H9 (cell line): ENCODE measurements around the gene C11orf86. TPM values are rescaled to one million over a fixed set of nuclear protein-coding genes. Genes with fewer than 3 reads are reported as not detected.

ENCODE experiments used
- DNase-seq: peaks from one replicate; pipeline ENCODE4 v3.0.0-alpha.2; 2017
- H2AFZ ChIP-seq: one replicate; pipeline ENCODE4 v1.6.1; 2013; ENCODE audit warnings: mild to moderate bottlenecking, low read length, control low read depth, moderate library complexity
- H2AK5ac ChIP-seq: 2 replicates; pipeline ENCODE4 v1.6.1; 2013; ENCODE audit warnings: low read length, control low read depth, mixed read lengths; ENCODE audit not compliant: insufficient read length
- H2BK120ac ChIP-seq: one replicate; pipeline ENCODE4 v1.6.1; 2013; ENCODE audit warnings: low read depth, mild to moderate bottlenecking, low read length, control low read depth, inconsistent platforms; ENCODE audit not compliant: poor library complexity, severe bottlenecking
- H2BK12ac ChIP-seq: 2 replicates; pipeline ENCODE4 v1.6.1; 2013; ENCODE audit warnings: low read length, control low read depth, mixed read lengths, low read depth; ENCODE audit not compliant: insufficient read length
- H2BK15ac ChIP-seq: 2 replicates; pipeline ENCODE4 v1.6.1; 2013; ENCODE audit warnings: low read depth, low read length, control low read depth
- H2BK20ac ChIP-seq: one replicate; pipeline ENCODE4 v1.6.1; 2013; ENCODE audit warnings: low read depth, mild to moderate bottlenecking, low read length, control low read depth, inconsistent platforms; ENCODE audit not compliant: poor library complexity, severe bottlenecking
- H2BK5ac ChIP-seq: 2 replicates; pipeline ENCODE4 v1.6.1; 2013; ENCODE audit warnings: low read length, control low read depth, mixed read lengths; ENCODE audit not compliant: insufficient read length
- H3K14ac ChIP-seq: 2 replicates; pipeline ENCODE4 v1.6.1; 2013; ENCODE audit warnings: low read length, control low read depth; ENCODE audit not compliant: insufficient read depth
- H3K18ac ChIP-seq: 2 replicates; pipeline ENCODE4 v1.6.1; 2013; ENCODE audit warnings: low read depth, mild to moderate bottlenecking, mixed read lengths, low read length, control low read depth; ENCODE audit not compliant: insufficient read length
- H3K23ac ChIP-seq: 2 replicates; pipeline ENCODE4 v1.6.1; 2013; ENCODE audit warnings: low read length, control low read depth, mixed read lengths, low read depth; ENCODE audit not compliant: insufficient read length
- H3K23me2 ChIP-seq: 2 replicates; pipeline ENCODE4 v1.6.1; 2013; ENCODE audit warnings: low read depth, mild to moderate bottlenecking, mixed read lengths, low read length, control low read depth; ENCODE audit not compliant: insufficient read length, poor library complexity, severe bottlenecking
- H3K27ac ChIP-seq: 2 replicates; pipeline ENCODE4 v1.5.1; 2013; ENCODE audit warnings: low read length, control low read depth, mixed read lengths, low read depth; ENCODE audit not compliant: insufficient read length
- H3K27me3 ChIP-seq: 2 replicates; pipeline ENCODE4 v1.6.1; 2013; ENCODE audit warnings: low read length, control low read depth, inconsistent platforms; ENCODE audit not compliant: insufficient read depth
- H3K4ac ChIP-seq: 2 replicates; pipeline ENCODE4 v1.6.1; 2013; ENCODE audit warnings: low read depth, mild to moderate bottlenecking, control low read depth, inconsistent platforms, low read length, moderate library complexity
- H3K4me1 ChIP-seq: 2 replicates; pipeline ENCODE4 v1.6.1; 2013; ENCODE audit warnings: low read length, control low read depth, inconsistent platforms; ENCODE audit not compliant: insufficient read depth
- H3K4me2 ChIP-seq: 2 replicates; pipeline ENCODE4 v1.6.1; 2013; ENCODE audit warnings: low read length, control low read depth, mixed read lengths; ENCODE audit not compliant: insufficient read length, insufficient read depth
- H3K56ac ChIP-seq: 2 replicates; pipeline ENCODE4 v1.6.1; 2013; ENCODE audit warnings: low read depth, mild to moderate bottlenecking, mixed read lengths, low read length, control low read depth; ENCODE audit not compliant: insufficient read length
- H3K79me1 ChIP-seq: 2 replicates; pipeline ENCODE4 v1.6.1; 2013; ENCODE audit warnings: low read depth, mild to moderate bottlenecking, moderate library complexity, low read length, control low read depth, inconsistent platforms; ENCODE audit not compliant: insufficient read depth, poor library complexity, severe bottlenecking
- H3K79me2 ChIP-seq: 2 replicates; pipeline ENCODE4 v1.6.1; 2013; ENCODE audit warnings: low read length, control low read depth, inconsistent platforms; ENCODE audit not compliant: insufficient read depth
- H3K9ac ChIP-seq: 2 replicates; pipeline ENCODE4 v1.6.1; 2013; ENCODE audit warnings: low read length, control low read depth, mixed read lengths; ENCODE audit not compliant: insufficient read length; ENCODE audit errors: extremely low read depth
- H3K9me3 ChIP-seq: one replicate; pipeline ENCODE4 v1.6.1; 2013; ENCODE audit warnings: low read depth, low read length, inconsistent platforms; ENCODE audit not compliant: control insufficient read depth
- H3T11ph ChIP-seq: one replicate; pipeline ENCODE4 v1.6.1; 2013; ENCODE audit warnings: mild to moderate bottlenecking, low read length, control low read depth, inconsistent platforms
- H4K20me1 ChIP-seq: one replicate; pipeline ENCODE4 v1.6.1; 2013; ENCODE audit not compliant: control insufficient read depth, insufficient read length, insufficient read depth
- H4K5ac ChIP-seq: 2 replicates; pipeline ENCODE4 v1.6.1; 2013; ENCODE audit warnings: low read depth, mild to moderate bottlenecking, mixed read lengths, low read length, control low read depth; ENCODE audit not compliant: insufficient read length
- H4K8ac ChIP-seq: replicated peaks from 2 replicates; pipeline ENCODE4 v1.6.1; 2013; ENCODE audit warnings: low read length, control low read depth, mixed read lengths, low read depth; ENCODE audit not compliant: insufficient read length
- H4K91ac ChIP-seq: 2 replicates; pipeline ENCODE4 v1.6.1; 2013; ENCODE audit warnings: low read depth, mild to moderate bottlenecking, moderate library complexity, mixed read lengths, low read length, control low read depth; ENCODE audit not compliant: insufficient read length
- H3K27ac Mint-ChIP-seq, 3 experiments: 2 replicates in 2 of 3; 3 replicates in 1 of 3; pipeline ENCODE4 v1.8.0; 2020 to 2021; ENCODE audit warnings: mixed read lengths in 3 of 3, mild to moderate bottlenecking in 1 of 3, moderate library complexity in 1 of 3
- H3K27me3 Mint-ChIP-seq: 2 replicates; pipeline ENCODE4 v1.8.0; 2021; ENCODE audit warnings: low read depth, mild to moderate bottlenecking, moderate library complexity, mixed read lengths
- H3K36me3 Mint-ChIP-seq, 3 experiments: 2 replicates in 2 of 3; 3 replicates in 1 of 3; pipeline ENCODE4 v1.8.0; 2020 to 2021; ENCODE audit warnings: low read depth in 3 of 3, mixed read lengths in 3 of 3; ENCODE audit not compliant: insufficient read depth in 1 of 3
- H3K4me1 Mint-ChIP-seq, 2 experiments: 2 replicates each; pipeline ENCODE4 v1.8.0; 2020; ENCODE audit warnings: mixed read lengths in 2 of 2
- H3K4me3 Mint-ChIP-seq, 2 experiments: 2 replicates in 1 of 2; 3 replicates in 1 of 2; pipeline ENCODE4 v1.8.0; 2020 to 2021; ENCODE audit warnings: mild to moderate bottlenecking in 2 of 2, mixed read lengths in 2 of 2, moderate library complexity in 1 of 2
- H3K9me3 Mint-ChIP-seq, 2 experiments: 2 replicates in 1 of 2; 3 replicates in 1 of 2; pipeline ENCODE4 v1.8.0; 2020; ENCODE audit warnings: mild to moderate bottlenecking in 2 of 2, mixed read lengths in 2 of 2, moderate library complexity in 1 of 2
- WGBS: extraction: QIAGEN DNeasy Blood & Tissue Kit; methylation state at CpG from one replicate; pipeline ENCODE4 v1.1.7; 2013; ENCODE audit warnings: missing lambda C conversion rate, low lambda C conversion rate, mixed read lengths; ENCODE audit not compliant: insufficient read length; ENCODE audit errors: extremely low coverage; 5-methylcytosine and 5-hydroxymethylcytosine counted together
- total RNA-seq: library from RNA; stranded (reverse); gene quantifications from 2 replicates; pipeline ENCODE4 v1.2.1, GENCODE V29; 2021
- TF ChIP-seq, protein P1 (sequence below): fragments of 200-600 bp; sonication (generic); conservative IDR thresholded peaks from 3 replicates; pipeline ENCODE4 v1.8.0; 2021; ENCODE audit warnings: antibody characterized with exemption, mild to moderate bottlenecking

C11orf86 gene
- total RNA-seq, 1 experiment from 2014 or later = not detected

DNA sequence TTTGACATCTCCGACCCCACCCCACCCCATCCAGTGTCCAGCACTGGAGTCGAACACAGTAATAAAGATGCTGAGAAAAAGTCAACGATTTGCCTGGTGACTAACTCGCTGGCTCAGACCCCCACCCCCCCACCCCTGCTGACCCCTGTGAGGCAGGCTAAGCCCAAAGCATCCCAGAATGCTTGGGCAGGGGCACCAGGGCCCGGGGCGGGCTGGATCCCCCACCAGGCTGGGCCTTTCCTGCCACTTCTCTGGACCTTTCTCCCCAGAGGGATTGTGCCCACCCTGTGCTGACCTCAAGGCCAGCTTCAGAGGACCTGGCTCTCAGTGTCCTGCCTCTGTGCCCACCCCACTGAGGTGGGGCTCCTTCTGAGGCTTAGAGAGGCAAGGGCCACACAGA is 1.8 kb downstream of the C11orf86 start:
- Histone ChIP-seq H3K4ac (no peak overlapping the region), H3K27me3 (no peaks in the 10 kb centered on the region), H3K23me2 (no peaks in the 10 kb centered on the region), H3K23ac (no peak overlapping the region), H4K20me1 (no peaks in the 10 kb centered on the region), H3K14ac (no peak overlapping the region), H2AFZ (no peak overlapping the region), H2BK15ac (no peak overlapping the region), H2AK5ac (no peak overlapping the region), H3K9me3 (no peaks in the 10 kb centered on the region), H3K27ac (no peak overlapping the region), H2BK120ac (no peak overlapping the region), H3T11ph (no peak overlapping the region), H3K4me1 (no peaks in the 10 kb centered on the region), H2BK20ac (no peak overlapping the region), H3K79me2 (no peaks in the 10 kb centered on the region), H3K79me1 (no peaks in the 10 kb centered on the region), H4K91ac (no peak overlapping the region), H4K5ac (no peak overlapping the region), H2BK12ac (no peak overlapping the region), H3K9ac (no peak overlapping the region), H3K18ac (no peak overlapping the region), H4K8ac (no peak overlapping the region), H2BK5ac (no peak overlapping the region), H3K56ac (no peak overlapping the region), H3K4me2 (no peak overlapping the region)
- no CpG with 5 or more reads among the region's 6 CpGs for WGBS
- Mint-ChIP-seq H3K9me3 (peaks cover 7 to 12% of the 10 kb centered on the region in 2 experiments), H3K27me3 (peaks cover 7% of the 10 kb centered on the region), H3K4me3 (no peak overlapping the region), H3K27ac (no peak overlapping the region), H3K4me1 (peaks cover 4 to 15% of the 10 kb centered on the region in 2 experiments), H3K36me3 (peaks cover 2 to 4% (median 2%) of the 10 kb centered on the region in 3 experiments; a peak in 5 of 7 replicates)
- DNase-seq = no peak
- TF ChIP-seq, protein P1, sequence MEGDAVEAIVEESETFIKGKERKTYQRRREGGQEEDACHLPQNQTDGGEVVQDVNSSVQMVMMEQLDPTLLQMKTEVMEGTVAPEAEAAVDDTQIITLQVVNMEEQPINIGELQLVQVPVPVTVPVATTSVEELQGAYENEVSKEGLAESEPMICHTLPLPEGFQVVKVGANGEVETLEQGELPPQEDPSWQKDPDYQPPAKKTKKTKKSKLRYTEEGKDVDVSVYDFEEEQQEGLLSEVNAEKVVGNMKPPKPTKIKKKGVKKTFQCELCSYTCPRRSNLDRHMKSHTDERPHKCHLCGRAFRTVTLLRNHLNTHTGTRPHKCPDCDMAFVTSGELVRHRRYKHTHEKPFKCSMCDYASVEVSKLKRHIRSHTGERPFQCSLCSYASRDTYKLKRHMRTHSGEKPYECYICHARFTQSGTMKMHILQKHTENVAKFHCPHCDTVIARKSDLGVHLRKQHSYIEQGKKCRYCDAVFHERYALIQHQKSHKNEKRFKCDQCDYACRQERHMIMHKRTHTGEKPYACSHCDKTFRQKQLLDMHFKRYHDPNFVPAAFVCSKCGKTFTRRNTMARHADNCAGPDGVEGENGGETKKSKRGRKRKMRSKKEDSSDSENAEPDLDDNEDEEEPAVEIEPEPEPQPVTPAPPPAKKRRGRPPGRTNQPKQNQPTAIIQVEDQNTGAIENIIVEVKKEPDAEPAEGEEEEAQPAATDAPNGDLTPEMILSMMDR = no peak
